Astrocyte of the cerebellum (primary cell): Measurements from ENCODE around the gene FNTB.

Experiments
- DNase-seq: peaks from one replicate; pipeline ENCODE4 v3.0.0-alpha.2; 2011; ENCODE audit warnings: low read depth
- H3K4me3 ChIP-seq: 2 replicates; pipeline ENCODE4 v1.5.1; 2011; ENCODE audit warnings: mild to moderate bottlenecking, low read depth, low read length, moderate library complexity
- in situ Hi-C: cut with HindIII; loops from 2 replicates; pipeline ENCODE4 v1.10.0; 2017; ENCODE audit warnings: low sequenced_read_pairs
- TF ChIP-seq, protein P1 (sequence below): IDR thresholded peaks from 2 replicates; pipeline ENCODE4 v1.5.1; 2012; ENCODE audit warnings: low read length, low read depth, moderate library complexity, mild to moderate bottlenecking; ENCODE audit errors: missing control alignments

FNTB gene

DNA sequence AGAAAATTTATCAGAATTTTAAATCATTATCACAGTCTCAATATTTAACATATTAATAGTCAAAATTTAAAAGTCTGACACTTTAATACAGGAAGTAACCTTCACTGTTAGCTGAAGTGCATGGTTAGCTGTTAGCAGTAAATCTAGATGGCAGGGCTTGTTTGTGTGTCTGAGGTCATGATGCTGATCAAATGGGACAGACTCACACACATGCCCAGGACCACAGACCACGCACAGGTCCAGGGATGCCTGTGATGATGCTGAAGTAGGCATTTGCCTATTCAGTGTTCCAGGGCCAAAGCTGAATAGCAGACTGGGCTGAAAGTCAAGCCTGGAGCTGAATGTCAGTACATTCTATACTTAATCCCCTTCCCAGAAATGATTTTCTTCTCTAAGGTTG is 20.5 kb downstream of the FNTB start:
- no peak overlapping the region for H3K4me3 ChIP-seq
- in situ Hi-C loops = no loop called here
- no peak for DNase-seq
- TF ChIP-seq, protein P1, sequence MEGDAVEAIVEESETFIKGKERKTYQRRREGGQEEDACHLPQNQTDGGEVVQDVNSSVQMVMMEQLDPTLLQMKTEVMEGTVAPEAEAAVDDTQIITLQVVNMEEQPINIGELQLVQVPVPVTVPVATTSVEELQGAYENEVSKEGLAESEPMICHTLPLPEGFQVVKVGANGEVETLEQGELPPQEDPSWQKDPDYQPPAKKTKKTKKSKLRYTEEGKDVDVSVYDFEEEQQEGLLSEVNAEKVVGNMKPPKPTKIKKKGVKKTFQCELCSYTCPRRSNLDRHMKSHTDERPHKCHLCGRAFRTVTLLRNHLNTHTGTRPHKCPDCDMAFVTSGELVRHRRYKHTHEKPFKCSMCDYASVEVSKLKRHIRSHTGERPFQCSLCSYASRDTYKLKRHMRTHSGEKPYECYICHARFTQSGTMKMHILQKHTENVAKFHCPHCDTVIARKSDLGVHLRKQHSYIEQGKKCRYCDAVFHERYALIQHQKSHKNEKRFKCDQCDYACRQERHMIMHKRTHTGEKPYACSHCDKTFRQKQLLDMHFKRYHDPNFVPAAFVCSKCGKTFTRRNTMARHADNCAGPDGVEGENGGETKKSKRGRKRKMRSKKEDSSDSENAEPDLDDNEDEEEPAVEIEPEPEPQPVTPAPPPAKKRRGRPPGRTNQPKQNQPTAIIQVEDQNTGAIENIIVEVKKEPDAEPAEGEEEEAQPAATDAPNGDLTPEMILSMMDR = no peak

DNA sequence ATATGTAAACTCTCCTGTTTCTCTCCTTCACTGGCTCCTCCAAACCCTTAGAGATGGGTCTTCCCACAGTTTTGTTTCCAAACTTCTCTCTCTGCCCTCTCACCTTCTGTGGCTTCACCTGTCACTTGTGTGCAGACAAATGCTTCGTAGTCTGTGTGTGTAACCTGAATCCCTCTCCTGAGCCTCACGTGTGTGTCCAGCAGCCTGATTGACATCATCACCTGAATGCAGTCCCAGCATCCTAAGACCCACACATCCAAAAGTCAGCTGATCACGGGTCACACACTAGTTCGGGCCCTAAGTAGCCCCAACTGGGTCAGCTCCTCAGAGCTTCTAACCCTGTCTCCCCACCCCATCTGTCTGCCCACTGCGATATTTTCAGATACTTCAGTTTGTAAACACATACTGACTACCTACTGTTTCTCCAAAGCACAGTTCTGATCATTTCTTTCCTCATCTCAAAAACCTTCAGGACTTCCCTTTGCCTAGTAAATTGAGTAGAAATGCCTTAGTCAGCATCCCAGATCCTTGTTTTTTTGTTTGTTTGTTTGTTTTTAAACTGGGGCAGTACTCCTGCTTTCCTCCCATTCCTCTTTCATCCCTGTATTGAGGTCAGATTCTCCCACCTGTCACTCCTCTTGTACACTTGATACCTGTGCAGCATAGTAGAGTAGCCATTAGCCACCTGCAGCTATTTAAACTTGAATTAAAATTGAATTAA is 23.7 kb downstream of the FNTB start:
- in situ Hi-C loops = no loop called here
- TF ChIP-seq, protein P1 = no peak
- no peak overlapping the region for H3K4me3 ChIP-seq
- no peak for DNase-seq

DNA sequence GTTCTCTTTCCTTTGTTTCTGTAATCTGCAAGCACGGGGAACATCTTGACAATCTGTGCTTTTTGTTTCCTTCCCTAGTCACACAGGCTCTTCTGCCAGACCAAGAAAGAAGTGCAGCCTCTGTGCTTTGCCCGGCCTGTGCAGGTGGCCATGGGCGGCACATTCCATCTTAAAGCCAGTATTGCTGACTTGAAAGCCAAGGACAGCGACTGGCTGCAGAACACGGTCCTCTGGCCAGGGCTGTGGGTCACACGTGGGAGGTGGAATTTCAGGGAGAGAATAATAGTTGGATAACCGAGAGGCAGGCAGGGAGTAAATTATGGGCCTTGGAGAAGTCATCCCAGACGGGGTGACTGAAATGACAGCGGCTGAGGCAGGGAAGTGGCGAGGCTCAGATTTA is 24.8 kb downstream of the FNTB start:
- in situ Hi-C loops = no loop called here
- H3K4me3 ChIP-seq = no peak overlapping the region
- no peak for DNase-seq
- TF ChIP-seq, protein P1 = no peak

DNA sequence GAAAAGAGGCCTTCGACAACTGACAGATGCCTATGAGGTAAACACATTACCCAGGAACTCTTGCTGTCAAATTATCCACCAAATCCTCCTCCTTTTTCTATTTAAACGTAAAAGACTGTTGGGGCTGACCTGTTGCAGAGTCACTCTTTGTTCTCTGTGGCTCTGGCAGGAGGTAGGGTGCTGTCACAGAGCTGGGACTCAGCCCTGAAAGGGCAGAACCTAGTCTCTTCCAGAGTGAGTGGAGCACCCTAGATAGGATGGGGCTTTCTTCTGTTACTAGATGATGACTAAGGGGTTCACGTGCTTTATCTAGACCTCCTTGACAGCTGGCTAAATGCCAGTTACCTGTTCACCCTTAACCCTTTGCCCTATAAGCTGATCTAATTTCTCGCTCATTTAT is 25.7 kb downstream of the FNTB start:
- no peak for DNase-seq
- TF ChIP-seq, protein P1 = no peak
- in situ Hi-C loops = no loop called here
- H3K4me3 ChIP-seq = no peak overlapping the region

DNA sequence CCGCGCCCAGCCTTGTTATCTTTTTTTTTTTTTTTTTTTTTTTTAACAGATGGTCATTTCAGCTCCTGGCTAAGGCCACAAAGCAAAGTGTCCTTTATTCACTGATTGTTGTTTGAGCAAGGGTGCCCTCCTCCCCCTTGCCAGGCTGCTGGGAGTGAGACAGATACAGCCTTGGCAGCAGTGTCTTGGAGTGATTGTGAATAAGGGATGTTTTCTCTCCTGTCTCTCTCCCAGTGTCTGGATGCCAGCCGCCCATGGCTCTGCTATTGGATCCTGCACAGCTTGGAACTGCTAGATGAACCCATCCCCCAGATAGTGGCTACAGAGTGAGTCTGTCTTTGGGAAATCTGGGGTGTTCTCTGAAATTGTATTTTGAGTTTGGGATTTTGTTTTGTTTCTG is 28.7 kb downstream of the FNTB start:
- TF ChIP-seq, protein P1 = no peak
- DNase-seq = no peak
- H3K4me3 ChIP-seq = no peak overlapping the region
- in situ Hi-C loops = no loop called here

DNA sequence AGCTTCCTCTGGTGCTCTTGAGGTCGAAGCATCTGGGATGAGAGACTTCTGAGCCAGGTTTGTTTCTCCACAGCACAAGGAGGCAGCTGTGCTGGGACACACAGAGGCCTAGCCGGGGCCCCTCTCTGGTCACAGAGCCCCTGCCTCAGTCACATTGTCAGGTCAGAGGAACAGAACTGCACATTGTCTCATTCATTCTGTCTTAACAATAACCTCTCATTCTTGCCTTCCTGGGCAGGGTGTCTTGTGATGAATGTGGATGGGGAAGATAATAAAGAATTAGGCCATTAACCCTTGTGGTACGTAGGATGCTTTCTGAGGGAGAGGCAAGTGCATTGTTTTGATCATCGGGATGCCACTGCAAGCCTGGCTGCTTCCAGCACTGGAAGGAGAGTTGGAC is 29.8 kb downstream of the FNTB start:
- DNase-seq = no peak
- TF ChIP-seq, protein P1 = no peak
- H3K4me3 ChIP-seq = no peak overlapping the region
- in situ Hi-C loops = no loop called here
